Measurements from ENCODE around the gene SPATA13. TPM values are rescaled to one million over a fixed set of nuclear protein-coding genes. Genes with fewer than 3 reads are reported as not detected.

Gene SPATA13
- total RNA-seq, 1 experiment from 2014 or later: 4.4 TPM

- no peak for DNase-seq (ENCODE audit: extremely low read depth, low read depth)
These were observed 21.6 kb upstream of the SPATA13 start for GRCh38 chr13:24138911-24139310.

- no peak for DNase-seq (ENCODE audit: extremely low read depth, low read depth)
These were observed 19.1 kb upstream of the SPATA13 start for GRCh38 chr13:24141333-24141910.

- no peak for DNase-seq (ENCODE audit: extremely low read depth, low read depth)
These were observed 18.1 kb upstream of the SPATA13 start for GRCh38 chr13:24142453-24142852.

- no peak for DNase-seq (ENCODE audit: extremely low read depth, low read depth)
These were observed 17.6 kb upstream of the SPATA13 start for GRCh38 chr13:24142886-24143285.

GRCh38 chr13:24145240-24145639 is 15.3 kb upstream of the SPATA13 start:
- DNase-seq (ENCODE audit: extremely low read depth, low read depth): no peak

- no peak for DNase-seq (ENCODE audit: extremely low read depth, low read depth)
These were observed 14.8 kb upstream of the SPATA13 start for GRCh38 chr13:24145674-24146073.

GRCh38 chr13:24146961-24147569 is 13.5 kb upstream of the SPATA13 start:
- DNase-seq (ENCODE audit: extremely low read depth, low read depth): peak; percentile 30

GRCh38 chr13:24147570-24147963 is 13.0 kb upstream of the SPATA13 start:
- DNase-seq (ENCODE audit: extremely low read depth, low read depth): no peak

GRCh38 chr13:24148414-24149235 is 11.9 kb upstream of the SPATA13 start:
- DNase-seq (ENCODE audit: extremely low read depth, low read depth): peak; percentile 81

GRCh38 chr13:24149246-24150032 is 11.1 kb upstream of the SPATA13 start:
- DNase-seq (ENCODE audit: extremely low read depth, low read depth): no peak

- DNase-seq (ENCODE audit: extremely low read depth, low read depth): no peak
These were observed 9.9 kb upstream of the SPATA13 start for GRCh38 chr13:24150572-24150971.

GRCh38 chr13:24151864-24152263 is 8.7 kb upstream of the SPATA13 start:
- DNase-seq (ENCODE audit: extremely low read depth, low read depth): no peak

- DNase-seq (ENCODE audit: extremely low read depth, low read depth): no peak
These were observed 8.0 kb upstream of the SPATA13 start for GRCh38 chr13:24152292-24153214.

- no peak for DNase-seq (ENCODE audit: extremely low read depth, low read depth)
These were observed 7.2 kb upstream of the SPATA13 start for GRCh38 chr13:24153347-24153746.

GRCh38 chr13:24153979-24154701 is 6.4 kb upstream of the SPATA13 start:
- no peak for DNase-seq (ENCODE audit: extremely low read depth, low read depth)

GRCh38 chr13:24159357-24159756 is 1.2 kb upstream of the SPATA13 start:
- DNase-seq (ENCODE audit: extremely low read depth, low read depth): no peak

- DNase-seq (ENCODE audit: extremely low read depth, low read depth): no peak
These were observed 673 bp downstream of the SPATA13 start for GRCh38 chr13:24161010-24161775.

GRCh38 chr13:24161980-24162525 is 1.5 kb downstream of the SPATA13 start:
- no peak for DNase-seq (ENCODE audit: extremely low read depth, low read depth)
